HG03196 (cell line): Measurements from ENCODE around the gene MAB21L1.

Experiments used
- ATAC-seq: cut with Tn5 transposase; IDR thresholded peaks from one replicate; pipeline ENCODE4 v1.9.1; 2021; ENCODE audit not compliant: unreplicated experiment

Gene MAB21L1

GRCh38 chr13:35480346-35480745, 3.9 kb upstream of the MAB21L1 start:
- no peak for ATAC-seq

GRCh38 chr13:35479706-35480105, 3.2 kb upstream of the MAB21L1 start:
- ATAC-seq: no peak

- no peak for ATAC-seq
Measured at GRCh38 chr13:35479038-35479492, 2.6 kb upstream of the MAB21L1 start.

- ATAC-seq: no peak
Measured at GRCh38 chr13:35478271-35479037, 2.0 kb upstream of the MAB21L1 start.

GRCh38 chr13:35477386-35477946, 977 bp upstream of the MAB21L1 start:
- ATAC-seq: no peak

- no peak for ATAC-seq
Measured at GRCh38 chr13:35475212-35475959, 1.1 kb downstream of the MAB21L1 start.

GRCh38 chr13:35474496-35475211, 1.8 kb downstream of the MAB21L1 start:
- ATAC-seq: no peak

- no peak for ATAC-seq
Measured at GRCh38 chr13:35473802-35474201, 2.7 kb downstream of the MAB21L1 start.

- no peak for ATAC-seq
Measured at GRCh38 chr13:35473206-35473775, 3.2 kb downstream of the MAB21L1 start.

- no peak for ATAC-seq
Measured at GRCh38 chr13:35472323-35472881, 4.1 kb downstream of the MAB21L1 start.

- no peak for ATAC-seq
Measured at GRCh38 chr13:35471706-35472322, 4.7 kb downstream of the MAB21L1 start.

- no peak for ATAC-seq
Measured at GRCh38 chr13:35470671-35471661, 5.5 kb downstream of the MAB21L1 start.

- no peak for ATAC-seq
Measured at GRCh38 chr13:35469806-35470525, 6.5 kb downstream of the MAB21L1 start.

- ATAC-seq: no peak
Measured at GRCh38 chr13:35468195-35468594, 8.3 kb downstream of the MAB21L1 start.

GRCh38 chr13:35465371-35465770, 11.1 kb downstream of the MAB21L1 start:
- no peak for ATAC-seq

- no peak for ATAC-seq
Measured at GRCh38 chr13:35460061-35460460, 16.4 kb downstream of the MAB21L1 start.

- no peak for ATAC-seq
Measured at GRCh38 chr13:35457258-35457657, 19.2 kb downstream of the MAB21L1 start.

GRCh38 chr13:35455022-35455421, 21.5 kb downstream of the MAB21L1 start:
- no peak for ATAC-seq
